Astrocyte (in vitro differentiated cells and primary cell): ENCODE data around the gene UST. TPM values are rescaled to one million over a fixed set of nuclear protein-coding genes. Genes with fewer than 3 reads are reported as not detected.

Experiments
- DNase-seq: peaks from one replicate; pipeline ENCODE4 v3.0.0-alpha.2; 2010; ENCODE audit warnings: low read depth
- FAIRE-seq: peaks from 2 replicates; lab custom pipeline; 2011; peaks lifted over from hg19 to GRCh38; lab: Jason Lieb, UNC
- H2AFZ ChIP-seq: 2 replicates; pipeline ENCODE4 v1.6.0; 2012; ENCODE audit warnings: low read depth, low read length, inconsistent platforms
- H3K27ac ChIP-seq: 2 replicates; pipeline ENCODE4 v1.5.1; 2011; ENCODE audit warnings: low read depth, low read length, inconsistent platforms
- H3K27me3 ChIP-seq: 2 replicates; pipeline ENCODE4 v1.6.0; 2011; ENCODE audit warnings: low read length, inconsistent platforms; ENCODE audit not compliant: insufficient read depth
- H3K36me3 ChIP-seq: 2 replicates; pipeline ENCODE4 v1.5.1; 2011; ENCODE audit warnings: low read length, inconsistent platforms; ENCODE audit not compliant: insufficient read depth
- H3K4me1 ChIP-seq: 2 replicates; pipeline ENCODE4 v1.5.1; 2011; ENCODE audit warnings: low read length, inconsistent platforms; ENCODE audit not compliant: insufficient read depth
- H3K4me2 ChIP-seq: 2 replicates; pipeline ENCODE4 v1.6.0; 2012; ENCODE audit warnings: low read length, inconsistent platforms
- H3K4me3 ChIP-seq: 2 replicates; pipeline ENCODE4 v1.5.1; 2011; ENCODE audit warnings: low read depth, mild to moderate bottlenecking, low read length, inconsistent platforms; ENCODE audit not compliant: insufficient read depth
- H3K79me2 ChIP-seq: 2 replicates; pipeline ENCODE4 v1.6.0; 2012; ENCODE audit warnings: mild to moderate bottlenecking, low read length, inconsistent platforms; ENCODE audit not compliant: insufficient read depth
- H3K9ac ChIP-seq: 2 replicates; pipeline ENCODE4 v1.6.0; 2012; ENCODE audit warnings: mild to moderate bottlenecking, low read length, inconsistent platforms
- H3K9me3 ChIP-seq: 2 replicates; pipeline ENCODE4 v1.5.1; 2012; ENCODE audit warnings: low read depth, mild to moderate bottlenecking, low read length, inconsistent platforms; ENCODE audit not compliant: insufficient read depth
- H4K20me1 ChIP-seq: 2 replicates; pipeline ENCODE4 v1.6.0; 2012; ENCODE audit warnings: low read length, inconsistent platforms; ENCODE audit not compliant: insufficient read depth
- H3K27ac Mint-ChIP-seq: one replicate; pipeline ENCODE4 v1.8.0; 2021; ENCODE audit warnings: mild to moderate bottlenecking, mixed read lengths; ENCODE audit not compliant: unreplicated experiment
- H3K27me3 Mint-ChIP-seq: one replicate; pipeline ENCODE4 v1.8.0; 2021; ENCODE audit warnings: low read depth, mixed read lengths; ENCODE audit not compliant: unreplicated experiment
- H3K36me3 Mint-ChIP-seq: one replicate; pipeline ENCODE4 v1.8.0; 2021; ENCODE audit warnings: low read depth, mixed read lengths; ENCODE audit not compliant: unreplicated experiment
- H3K4me1 Mint-ChIP-seq: one replicate; pipeline ENCODE4 v1.8.0; 2021; ENCODE audit warnings: low read depth, mixed read lengths; ENCODE audit not compliant: unreplicated experiment
- H3K4me3 Mint-ChIP-seq: one replicate; pipeline ENCODE4 v1.8.0; 2021; ENCODE audit warnings: mild to moderate bottlenecking, moderate library complexity, mixed read lengths; ENCODE audit not compliant: unreplicated experiment
- H3K9me3 Mint-ChIP-seq: one replicate; pipeline ENCODE4 v1.8.0; 2021; ENCODE audit warnings: mild to moderate bottlenecking, mixed read lengths; ENCODE audit not compliant: unreplicated experiment
- CTCF ChIP-seq: IDR thresholded peaks from 2 replicates; pipeline ENCODE4 v1.5.1; 2011; ENCODE audit warnings: low read depth, mild to moderate bottlenecking, inconsistent platforms, low read length, moderate library complexity; ENCODE audit not compliant: insufficient read depth
- EZH2 ChIP-seq: IDR thresholded peaks from 2 replicates; pipeline ENCODE4 v1.6.1; 2012; ENCODE audit warnings: mild to moderate bottlenecking, low read length, inconsistent platforms; ENCODE audit not compliant: insufficient read depth
- total RNA-seq: library from RNA; stranded (reverse); gene quantifications from 2 replicates; pipeline ENCODE4 v1.2.1, GENCODE V29; 2021

Gene UST
- total RNA-seq, 1 donor from 2014 or later, result 15.3 TPM

- Histone ChIP-seq H3K4me3 (no peak overlapping the region), H2AFZ (no peak overlapping the region), H3K4me1 (peaks cover 19% of the 10 kb centered on the region), H4K20me1 (peaks cover 14% of the 10 kb centered on the region), H3K4me2 (no peak overlapping the region), H3K9me3 (no peaks in the 10 kb centered on the region), H3K9ac (no peak overlapping the region), H3K27ac (no peak overlapping the region), H3K27me3 (no peaks in the 10 kb centered on the region), H3K36me3 (no peaks in the 10 kb centered on the region), H3K79me2 (no peaks in the 10 kb centered on the region)
- Mint-ChIP-seq H3K4me3 (no peak overlapping the region), H3K27me3 (no peaks in the 10 kb centered on the region), H3K36me3 (no peaks in the 10 kb centered on the region), H3K9me3 (no peaks in the 10 kb centered on the region), H3K4me1 (peaks cover 19% of the 10 kb centered on the region), H3K27ac (no peak overlapping the region)
- FAIRE-seq (no peak), DNase-seq (no peak)
- no peak for TF ChIP-seq CTCF
- TF ChIP-seq EZH2, result no peak
These were observed 91.1 kb downstream of the UST start for GRCh38 chr6:148837941-148838340.

GRCh38 chr6:148839044-148839443 is 92.2 kb downstream of the UST start:
- no peaks in the 10 kb centered on the region for H3K27me3 ChIP-seq
- H2AFZ ChIP-seq, result no peak overlapping the region
- DNase-seq, result no peak
- Mint-ChIP-seq H3K4me3 (no peak overlapping the region), H3K36me3 (no peaks in the 10 kb centered on the region), H3K27ac (no peak overlapping the region), H3K4me1 (peaks cover 19% of the 10 kb centered on the region), H3K9me3 (no peaks in the 10 kb centered on the region), H3K27me3 (no peaks in the 10 kb centered on the region)
- no peaks in the 10 kb centered on the region for H3K9me3 ChIP-seq
- H4K20me1 ChIP-seq, result peaks cover 14% of the 10 kb centered on the region
- H3K79me2 ChIP-seq, result no peaks in the 10 kb centered on the region
- no peak overlapping the region for H3K4me2 ChIP-seq
- no peaks in the 10 kb centered on the region for H3K36me3 ChIP-seq
- no peak overlapping the region for H3K9ac ChIP-seq
- no peak for TF ChIP-seq CTCF
- no peak for TF ChIP-seq EZH2
- H3K4me1 ChIP-seq, result peaks cover 19% of the 10 kb centered on the region
- no peak overlapping the region for H3K4me3 ChIP-seq
- H3K27ac ChIP-seq, result no peak overlapping the region
- FAIRE-seq, result no peak

DNA sequence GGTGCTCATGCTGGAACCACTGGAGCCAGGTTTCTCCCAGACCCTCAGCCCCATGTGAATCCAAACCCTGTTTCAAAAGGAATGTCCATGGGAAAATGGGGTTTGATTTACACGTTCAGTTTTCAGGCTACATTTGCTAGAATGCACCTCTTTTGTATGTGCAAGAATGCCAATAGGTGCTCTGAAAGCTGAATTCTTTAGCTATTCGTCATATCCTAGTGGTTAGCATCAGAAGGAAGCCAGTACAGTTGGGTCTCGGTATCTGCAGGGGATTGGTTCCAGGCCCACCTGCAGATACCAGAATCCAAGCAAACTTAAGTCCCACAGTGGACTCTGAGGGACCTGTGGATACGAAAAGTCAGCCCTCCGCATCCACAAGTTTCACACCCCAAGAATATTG is 93.4 kb downstream of the UST start:
- no peak overlapping the region for H3K4me3 Mint-ChIP-seq
- Histone ChIP-seq H3K4me1 (peaks cover 19% of the 10 kb centered on the region), H2AFZ (no peak overlapping the region), H3K9ac (no peak overlapping the region), H3K36me3 (no peaks in the 10 kb centered on the region), H3K79me2 (no peaks in the 10 kb centered on the region), H4K20me1 (peaks cover 18% of the 10 kb centered on the region), H3K9me3 (peaks cover 2% of the 10 kb centered on the region), H3K27ac (no peak overlapping the region), H3K4me2 (peak overlapping the region; percentile 16), H3K4me3 (no peak overlapping the region), H3K27me3 (no peaks in the 10 kb centered on the region)
- H3K27me3 Mint-ChIP-seq, result no peaks in the 10 kb centered on the region
- TF ChIP-seq CTCF (no peak), EZH2 (no peak)
- H3K36me3 Mint-ChIP-seq, result peaks cover 2% of the 10 kb centered on the region
- no peak for FAIRE-seq
- no peaks in the 10 kb centered on the region for H3K9me3 Mint-ChIP-seq
- DNase-seq, result peak; percentile 22
- no peak overlapping the region for H3K27ac Mint-ChIP-seq
- H3K4me1 Mint-ChIP-seq, result peaks cover 19% of the 10 kb centered on the region
